Neutrophil (primary cell): ENCODE results near the gene FTL.

Experiments used
- H3K27ac ChIP-seq: fragments of 200-600 bp; sonication (generic); 2 replicates; pipeline ENCODE4 v1.5.1; 2016; ENCODE audit warnings: mild to moderate bottlenecking, moderate library complexity
- H3K27me3 ChIP-seq: fragments of 200-600 bp; sonication (generic); 2 replicates; pipeline ENCODE4 v1.6.0; 2016; ENCODE audit warnings: mild to moderate bottlenecking
- H3K36me3 ChIP-seq: fragments of 200-600 bp; sonication (generic); 2 replicates; pipeline ENCODE4 v1.5.1; 2017
- H3K4me1 ChIP-seq, 2 experiments: fragments of 200-600 bp in 1 of 2; sonication (generic) in 1 of 2; 1 replicate in 1 of 2; 2 replicates in 1 of 2; pipeline versions ENCODE4 v1.5.1 to v1.6.1; 2013 to 2016; ENCODE audit warnings: low read depth in 1 of 2, low read length in 1 of 2, mild to moderate bottlenecking in 1 of 2, moderate library complexity in 1 of 2; ENCODE audit not compliant: control insufficient read depth in 1 of 2, insufficient read depth in 1 of 2
- H3K4me3 ChIP-seq, 2 experiments: fragments of 200-600 bp in 1 of 2; sonication (generic) in 1 of 2; 1 replicate in 1 of 2; 2 replicates in 1 of 2; pipeline ENCODE4 v1.5.1; 2013 to 2016; ENCODE audit warnings: low read depth in 1 of 2, low read length in 1 of 2, mild to moderate bottlenecking in 1 of 2, moderate library complexity in 1 of 2
- H3K9me3 ChIP-seq: fragments of 200-600 bp; sonication (generic); 2 replicates; pipeline ENCODE4 v1.5.1; 2016
- CTCF ChIP-seq: fragments of 200-600 bp; sonication (generic); IDR thresholded peaks from 2 replicates; pipeline ENCODE4 v1.5.1; 2016; ENCODE audit warnings: antibody characterized with exemption

The FTL gene

GRCh38 chr19:48950159-48950558 lies 14.9 kb upstream of the FTL start:
- H3K4me1 ChIP-seq, result peaks cover 8% of the 10 kb centered on the region in 2 experiments
- no peak overlapping the region for H3K4me3 ChIP-seq
- no peaks in the 10 kb centered on the region for H3K9me3 ChIP-seq
- H3K27ac ChIP-seq, result no peak overlapping the region
- H3K36me3 ChIP-seq, result no peaks in the 10 kb centered on the region
- H3K27me3 ChIP-seq, result no peaks in the 10 kb centered on the region
- no peak for TF ChIP-seq CTCF

- H3K4me3 ChIP-seq, result no peak overlapping the region
- H3K27me3 ChIP-seq, result no peaks in the 10 kb centered on the region
- no peaks in the 10 kb centered on the region for H3K9me3 ChIP-seq
- TF ChIP-seq CTCF, result no peak
- H3K4me1 ChIP-seq, result peaks cover 16% of the 10 kb centered on the region in 2 experiments
- H3K36me3 ChIP-seq, result no peaks in the 10 kb centered on the region
- no peak overlapping the region for H3K27ac ChIP-seq
Observed at GRCh38 chr19:48950830-48951519, 14.1 kb upstream of the FTL start.

DNA sequence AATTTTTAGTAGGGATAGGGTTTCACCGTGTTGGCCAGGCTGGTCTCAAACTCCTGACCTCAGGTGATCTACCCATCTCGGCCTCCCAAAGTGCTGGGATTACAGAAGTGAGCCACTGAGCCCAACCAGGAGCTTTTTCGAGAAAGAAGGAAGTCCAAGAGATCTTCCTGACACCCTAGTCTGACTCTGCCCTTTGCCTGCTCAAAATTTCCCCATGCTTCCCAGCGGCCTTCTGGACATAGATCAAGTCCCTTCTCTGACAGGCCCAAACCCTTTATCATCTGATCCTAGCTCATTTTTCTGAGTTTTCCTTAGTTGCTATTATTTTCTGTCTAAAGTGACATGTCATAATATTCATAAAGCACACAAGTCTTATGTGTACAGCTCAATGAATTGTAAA lies 12.0 kb upstream of the FTL start:
- peaks cover 16 to 17% of the 10 kb centered on the region in 2 experiments for H3K4me1 ChIP-seq
- TF ChIP-seq CTCF, result no peak
- no peaks in the 10 kb centered on the region for H3K9me3 ChIP-seq
- H3K4me3 ChIP-seq, result no peak overlapping the region
- no peaks in the 10 kb centered on the region for H3K27me3 ChIP-seq
- no peak overlapping the region for H3K27ac ChIP-seq
- no peaks in the 10 kb centered on the region for H3K36me3 ChIP-seq

GRCh38 chr19:48953990-48954594 lies 11.0 kb upstream of the FTL start:
- no peak for TF ChIP-seq CTCF
- H3K36me3 ChIP-seq, result no peaks in the 10 kb centered on the region
- H3K27ac ChIP-seq, result peak overlapping the region; percentile 75
- H3K4me1 ChIP-seq, result peaks cover 17 to 21% of the 10 kb centered on the region in 2 experiments
- H3K27me3 ChIP-seq, result no peaks in the 10 kb centered on the region
- H3K9me3 ChIP-seq, result no peaks in the 10 kb centered on the region
- peak overlapping the region; percentile 75 to 88 for H3K4me3 ChIP-seq

DNA sequence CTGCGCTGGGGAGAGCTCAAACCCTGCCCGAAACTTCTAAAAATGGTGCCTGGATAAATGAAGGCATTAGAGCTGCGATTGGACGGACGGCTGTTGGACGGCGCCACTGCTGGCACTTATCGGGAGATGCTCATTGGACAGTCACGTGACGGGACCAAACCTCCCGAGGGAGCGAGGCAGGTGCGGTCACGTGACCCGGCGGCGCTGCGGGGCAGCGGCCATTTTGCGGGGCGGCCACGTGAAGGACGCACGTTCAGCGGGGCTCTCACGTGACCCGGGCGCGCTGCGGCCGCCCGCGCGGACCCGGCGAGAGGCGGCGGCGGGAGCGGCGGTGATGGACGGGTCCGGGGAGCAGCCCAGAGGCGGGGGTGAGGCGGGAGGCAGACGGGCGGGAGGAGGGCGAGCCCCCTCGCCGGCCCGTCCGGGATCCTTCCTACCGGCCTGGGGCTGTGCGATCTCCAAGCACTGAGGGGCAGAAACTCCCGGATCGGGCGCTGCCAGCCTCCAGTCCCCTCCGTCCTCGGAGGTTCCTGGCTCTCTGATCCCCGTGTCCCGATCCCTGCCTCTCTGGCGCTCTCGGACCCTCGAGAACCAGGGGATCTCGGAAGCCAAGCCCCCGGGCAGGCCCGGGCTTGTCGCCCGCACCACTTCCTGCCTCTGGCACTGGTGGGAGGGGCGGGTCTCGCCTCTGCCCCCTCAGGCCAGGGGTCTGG lies 10.4 kb upstream of the FTL start, which contains the start of gene BAX:
Gene BAX, plus strand, starts transcription at position 281 of the 713 bp plus-strand sequence. Its CDS starts 54 bp downstream, at position 335.
- Histone ChIP-seq H3K27me3 (no peaks in the 10 kb centered on the region), H3K36me3 (no peaks in the 10 kb centered on the region), H3K4me1 (peaks cover 21 to 27% of the 10 kb centered on the region in 2 experiments), H3K4me3 (peak within 1 kb of the TSS; percentile 75 to 88), H3K9me3 (no peaks in the 10 kb centered on the region), H3K27ac (peak within 1 kb of the TSS; percentile 75)
- no peak for TF ChIP-seq CTCF
